Measurements from ENCODE around the gene SLC2A4RG. TPM values are rescaled to one million over a fixed set of nuclear protein-coding genes. Genes with fewer than 3 reads are reported as not detected.
A peak's percentile ranks its signal among the peaks of the same experiment; 100 is the strongest.

The SLC2A4RG gene
- total and polyA plus RNA-seq, 2 of the 13 experiments (the other 11 are each of a cell fraction or from before 2014, with no cell fraction given) = 91.4 to 95.9 TPM

DNA sequence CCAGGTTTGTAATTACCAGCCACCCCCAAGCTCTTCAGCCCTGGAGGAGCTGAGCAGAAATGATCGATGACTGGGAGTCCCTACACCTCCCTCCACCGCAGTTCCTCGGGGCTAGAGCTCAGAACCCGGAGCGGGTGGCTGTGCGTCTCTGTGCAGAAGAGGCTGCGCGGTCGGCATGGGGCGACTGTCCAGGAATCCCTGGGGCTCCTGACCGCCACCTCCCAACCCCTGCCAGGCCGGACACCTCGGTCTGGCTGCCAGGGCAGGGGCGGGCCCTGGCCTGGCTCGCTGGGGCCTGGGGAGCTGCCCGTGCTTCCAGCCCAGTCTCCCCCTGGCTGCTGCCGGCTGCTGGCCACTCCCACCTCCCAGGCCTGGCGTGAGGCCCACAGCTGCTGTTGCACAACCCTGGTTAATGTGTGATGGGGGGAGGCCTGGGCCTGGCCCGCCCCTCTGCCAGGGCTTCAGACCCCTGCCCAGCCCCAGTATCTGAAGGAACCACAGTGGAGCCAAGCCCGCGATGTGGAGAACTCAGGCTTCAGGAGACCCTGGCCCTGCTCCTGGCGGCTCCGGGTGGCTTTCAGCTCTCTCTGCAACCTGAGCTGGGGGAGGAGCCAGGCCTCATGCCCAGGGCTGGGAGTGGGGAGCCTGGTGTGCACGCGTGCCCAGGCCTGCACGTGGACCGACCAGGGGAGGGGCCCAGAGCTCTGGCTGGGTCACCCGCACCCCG lies 1.2 kb downstream of the SLC2A4RG start (continued):
- TF ChIP-seq, protein P1, sequence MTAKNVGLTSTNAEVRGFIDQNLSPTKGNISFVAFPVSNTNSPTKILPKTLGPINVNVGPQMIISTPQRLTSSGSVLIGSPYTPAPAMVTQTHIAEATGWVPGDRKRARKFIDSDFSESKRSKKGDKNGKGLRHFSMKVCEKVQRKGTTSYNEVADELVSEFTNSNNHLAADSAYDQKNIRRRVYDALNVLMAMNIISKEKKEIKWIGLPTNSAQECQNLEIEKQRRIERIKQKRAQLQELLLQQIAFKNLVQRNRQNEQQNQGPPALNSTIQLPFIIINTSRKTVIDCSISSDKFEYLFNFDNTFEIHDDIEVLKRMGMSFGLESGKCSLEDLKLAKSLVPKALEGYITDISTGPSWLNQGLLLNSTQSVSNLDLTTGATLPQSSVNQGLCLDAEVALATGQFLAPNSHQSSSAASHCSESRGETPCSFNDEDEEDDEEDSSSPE (CRISPR knock-in tag; IDR thresholded peaks at IDR 0.05) = peak; percentile 83
- TF ChIP-seq MXD4 (CRISPR knock-in tag; IDR thresholded peaks at IDR 0.05) = peak; percentile 96; the same call in 1 of the 2 replicates
- TF ChIP-seq ONECUT2 (CRISPR knock-in tag; IDR thresholded peaks at IDR 0.05) = no peak
- TF ChIP-seq DR1 (CRISPR knock-in tag; IDR thresholded peaks at IDR 0.05) = peak; percentile 97
- TF ChIP-seq ZNF230 (CRISPR knock-in tag; IDR thresholded peaks at IDR 0.05) = peak; percentile 60
- TF ChIP-seq ZMYM3 (CRISPR knock-in tag; IDR thresholded peaks at IDR 0.05) = peak; percentile 77; the same call in 1 of the 2 replicates
- TF ChIP-seq ZNF292 (CRISPR knock-in tag; IDR thresholded peaks at IDR 0.05; ENCODE audit: borderline replicate concordance, low read depth) = peak; percentile 88
- peak; percentile 87; the same call in 1 of the 2 replicates for TF ChIP-seq ZNF317 (CRISPR knock-in tag; IDR thresholded peaks at IDR 0.05)
- TF ChIP-seq, protein P2, sequence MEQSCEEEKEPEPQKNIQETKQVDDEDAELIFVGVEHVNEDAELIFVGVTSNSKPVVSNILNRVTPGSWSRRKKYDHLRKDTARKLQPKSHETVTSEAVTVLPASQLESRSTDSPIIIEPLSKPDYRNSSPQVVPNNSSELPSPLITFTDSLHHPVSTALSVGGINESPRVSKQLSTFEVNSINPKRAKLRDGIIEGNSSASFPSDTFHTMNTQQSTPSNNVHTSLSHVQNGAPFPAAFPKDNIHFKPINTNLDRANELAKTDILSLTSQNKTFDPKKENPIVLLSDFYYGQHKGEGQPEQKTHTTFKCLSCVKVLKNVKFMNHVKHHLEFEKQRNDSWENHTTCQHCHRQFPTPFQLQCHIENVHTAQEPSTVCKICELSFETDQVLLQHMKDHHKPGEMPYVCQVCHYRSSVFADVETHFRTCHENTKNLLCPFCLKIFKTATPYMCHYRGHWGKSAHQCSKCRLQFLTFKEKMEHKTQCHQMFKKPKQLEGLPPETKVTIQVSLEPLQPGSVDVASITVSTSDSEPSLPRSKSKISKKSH (CRISPR knock-in tag; IDR thresholded peaks at IDR 0.05; ENCODE audit: borderline replicate concordance) = no peak; the same call in 1 of the 2 replicates
- TF ChIP-seq U2AF1 (optimal IDR thresholded peaks at IDR 0.05; ENCODE audit: low read depth, low read length) = no peak
- peak; percentile 85; the same call in 1 of the 2 replicates for TF ChIP-seq ZNF839 (CRISPR knock-in tag; IDR thresholded peaks at IDR 0.05; ENCODE audit: borderline replicate concordance)
- TF ChIP-seq, protein P3, sequence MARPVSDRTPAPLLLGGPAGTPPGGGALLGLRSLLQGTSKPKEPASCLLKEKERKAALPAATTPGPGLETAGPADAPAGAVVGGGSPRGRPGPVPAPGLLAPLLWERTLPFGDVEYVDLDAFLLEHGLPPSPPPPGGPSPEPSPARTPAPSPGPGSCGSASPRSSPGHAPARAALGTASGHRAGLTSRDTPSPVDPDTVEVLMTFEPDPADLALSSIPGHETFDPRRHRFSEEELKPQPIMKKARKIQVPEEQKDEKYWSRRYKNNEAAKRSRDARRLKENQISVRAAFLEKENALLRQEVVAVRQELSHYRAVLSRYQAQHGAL (CRISPR knock-in tag; IDR thresholded peaks at IDR 0.05; ENCODE audit: not compliant biosample characterization) = no peak
- no peak for TF ChIP-seq TRIM24 (CRISPR knock-in tag; IDR thresholded peaks at IDR 0.05)
- TF ChIP-seq ZNF263 (CRISPR knock-in tag; IDR thresholded peaks at IDR 0.05) = peak; percentile 73
- peak; percentile 85 for TF ChIP-seq ZNF256 (CRISPR knock-in tag; conservative IDR thresholded peaks at IDR 0.05)
- TF ChIP-seq HOXA7 (CRISPR knock-in tag; IDR thresholded peaks at IDR 0.05) = no peak
- TF ChIP-seq ZNF530 (CRISPR knock-in tag; IDR thresholded peaks at IDR 0.05; ENCODE audit: low read depth) = peak; percentile 82; the same call in 1 of the 2 replicates
- TF ChIP-seq, protein P4, sequence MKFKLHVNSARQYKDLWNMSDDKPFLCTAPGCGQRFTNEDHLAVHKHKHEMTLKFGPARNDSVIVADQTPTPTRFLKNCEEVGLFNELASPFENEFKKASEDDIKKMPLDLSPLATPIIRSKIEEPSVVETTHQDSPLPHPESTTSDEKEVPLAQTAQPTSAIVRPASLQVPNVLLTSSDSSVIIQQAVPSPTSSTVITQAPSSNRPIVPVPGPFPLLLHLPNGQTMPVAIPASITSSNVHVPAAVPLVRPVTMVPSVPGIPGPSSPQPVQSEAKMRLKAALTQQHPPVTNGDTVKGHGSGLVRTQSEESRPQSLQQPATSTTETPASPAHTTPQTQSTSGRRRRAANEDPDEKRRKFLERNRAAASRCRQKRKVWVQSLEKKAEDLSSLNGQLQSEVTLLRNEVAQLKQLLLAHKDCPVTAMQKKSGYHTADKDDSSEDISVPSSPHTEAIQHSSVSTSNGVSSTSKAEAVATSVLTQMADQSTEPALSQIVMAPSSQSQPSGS (CRISPR knock-in tag; IDR thresholded peaks at IDR 0.05) = peak; percentile 95
- TF ChIP-seq, protein P5, sequence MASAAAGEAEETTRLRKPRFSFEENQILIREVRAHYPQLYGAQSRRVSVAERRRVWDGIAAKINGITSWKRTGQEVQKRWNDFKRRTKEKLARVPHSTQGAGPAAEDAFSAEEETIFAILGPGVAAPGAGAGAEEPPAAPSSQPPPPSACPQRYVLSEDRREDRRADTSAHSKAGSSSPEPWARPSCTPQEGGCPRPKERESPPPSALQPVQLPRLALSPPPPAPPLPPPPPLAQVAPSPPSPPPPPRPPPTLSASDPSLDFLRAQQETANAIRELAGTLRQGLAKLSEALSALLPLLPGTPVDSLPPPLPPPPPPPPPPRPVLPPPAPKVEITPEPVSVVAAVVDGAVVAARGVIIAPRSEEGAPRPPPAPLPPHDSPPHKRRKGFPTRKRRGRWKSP (CRISPR knock-in tag; IDR thresholded peaks at IDR 0.05) = peak; percentile 63; the same call in 1 of the 2 replicates
- peak; percentile 96 for TF ChIP-seq REPIN1 (CRISPR knock-in tag; IDR thresholded peaks at IDR 0.05; ENCODE audit: borderline replicate concordance, low read depth)
- TF ChIP-seq, protein P6, sequence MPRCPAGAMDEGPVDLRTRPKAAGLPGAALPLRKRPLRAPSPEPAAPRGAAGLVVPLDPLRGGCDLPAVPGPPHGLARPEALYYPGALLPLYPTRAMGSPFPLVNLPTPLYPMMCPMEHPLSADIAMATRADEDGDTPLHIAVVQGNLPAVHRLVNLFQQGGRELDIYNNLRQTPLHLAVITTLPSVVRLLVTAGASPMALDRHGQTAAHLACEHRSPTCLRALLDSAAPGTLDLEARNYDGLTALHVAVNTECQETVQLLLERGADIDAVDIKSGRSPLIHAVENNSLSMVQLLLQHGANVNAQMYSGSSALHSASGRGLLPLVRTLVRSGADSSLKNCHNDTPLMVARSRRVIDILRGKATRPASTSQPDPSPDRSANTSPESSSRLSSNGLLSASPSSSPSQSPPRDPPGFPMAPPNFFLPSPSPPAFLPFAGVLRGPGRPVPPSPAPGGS (CRISPR knock-in tag; IDR thresholded peaks at IDR 0.05) = peak; percentile 76
- TF ChIP-seq MEIS1 (CRISPR knock-in tag; IDR thresholded peaks at IDR 0.05; ENCODE audit: borderline replicate concordance) = peak; percentile 97

Data from HepG2 (cell line).